Lower leg skin (tissue), 3 donors: ENCODE measurements around the gene PRR20A.
"Not testable (repeated sequence)": the region's sequence is repeated elsewhere in the genome, so short reads cannot be mapped to it uniquely, and the experiment has no call there.

ENCODE experiments used
- POLR2A ChIP-seq, 2 donors: fragments of 450-650 bp; IDR thresholded peaks; one replicate each; pipeline ENCODE4 v1.6.1; 2016 to 2017; ENCODE audit warnings: antibody characterized with exemption in 2 of 2, mild to moderate bottlenecking in 1 of 2, moderate library complexity in 1 of 2
- TF ChIP-seq, protein P1 (sequence below), 3 donors: fragments of 450-650 bp; IDR thresholded peaks; one replicate each; pipeline ENCODE4 v1.5.1; 2016; ENCODE audit warnings: antibody characterized with exemption in 3 of 3, mild to moderate bottlenecking in 3 of 3, moderate library complexity in 2 of 3

DNA sequence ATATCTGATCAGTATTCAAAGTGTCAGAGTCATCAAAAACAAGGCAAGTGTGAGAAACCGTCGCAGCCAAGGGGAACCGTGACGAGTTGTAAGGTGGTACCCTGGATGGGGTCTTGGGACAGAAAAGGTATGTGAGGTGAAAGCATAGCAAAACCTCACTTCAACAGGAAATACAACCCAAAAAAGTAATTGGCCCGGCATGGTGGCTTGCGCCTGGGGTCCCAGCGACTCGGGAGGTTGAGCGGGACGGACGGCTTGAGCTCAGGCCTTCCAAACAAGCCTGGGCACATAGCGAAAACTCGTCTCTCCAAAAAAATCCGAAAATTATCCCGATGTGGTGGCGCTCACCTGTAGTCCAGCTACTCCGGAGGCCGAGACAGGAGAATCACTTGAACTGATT is 937 bp upstream of the PRR20A start:
- TF ChIP-seq, protein P1, sequence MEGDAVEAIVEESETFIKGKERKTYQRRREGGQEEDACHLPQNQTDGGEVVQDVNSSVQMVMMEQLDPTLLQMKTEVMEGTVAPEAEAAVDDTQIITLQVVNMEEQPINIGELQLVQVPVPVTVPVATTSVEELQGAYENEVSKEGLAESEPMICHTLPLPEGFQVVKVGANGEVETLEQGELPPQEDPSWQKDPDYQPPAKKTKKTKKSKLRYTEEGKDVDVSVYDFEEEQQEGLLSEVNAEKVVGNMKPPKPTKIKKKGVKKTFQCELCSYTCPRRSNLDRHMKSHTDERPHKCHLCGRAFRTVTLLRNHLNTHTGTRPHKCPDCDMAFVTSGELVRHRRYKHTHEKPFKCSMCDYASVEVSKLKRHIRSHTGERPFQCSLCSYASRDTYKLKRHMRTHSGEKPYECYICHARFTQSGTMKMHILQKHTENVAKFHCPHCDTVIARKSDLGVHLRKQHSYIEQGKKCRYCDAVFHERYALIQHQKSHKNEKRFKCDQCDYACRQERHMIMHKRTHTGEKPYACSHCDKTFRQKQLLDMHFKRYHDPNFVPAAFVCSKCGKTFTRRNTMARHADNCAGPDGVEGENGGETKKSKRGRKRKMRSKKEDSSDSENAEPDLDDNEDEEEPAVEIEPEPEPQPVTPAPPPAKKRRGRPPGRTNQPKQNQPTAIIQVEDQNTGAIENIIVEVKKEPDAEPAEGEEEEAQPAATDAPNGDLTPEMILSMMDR (IDR thresholded peaks at IDR 0.05): not testable (repeated sequence)
- not testable (repeated sequence) for TF ChIP-seq POLR2A (IDR thresholded peaks at IDR 0.05)
